HuH-7.5 (cell line): ENCODE results near the gene LHFPL2.

Experiments used
- DNase-seq: peaks from one replicate; pipeline ENCODE4 v3.0.0; 2011; ENCODE audit warnings: low spot score

LHFPL2 gene

DNA sequence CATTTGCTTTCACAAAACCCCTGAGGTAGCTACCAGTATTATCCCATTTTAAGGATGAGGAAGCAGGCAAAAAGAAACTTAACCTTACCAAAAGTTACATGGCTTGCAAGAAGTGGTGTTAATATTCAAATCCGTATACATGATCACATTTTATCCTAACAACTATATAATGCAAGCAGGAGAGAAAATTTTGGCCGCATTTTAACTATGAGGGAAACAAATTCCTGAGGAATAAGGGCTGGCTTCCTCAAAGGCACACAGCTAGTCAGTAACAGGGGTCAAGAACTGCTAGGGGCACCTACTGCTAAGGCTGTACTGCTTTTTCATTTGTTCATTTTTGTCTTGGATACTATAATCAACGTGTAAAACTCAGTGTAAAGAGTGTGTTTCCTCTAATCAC is 81.0 kb downstream of the LHFPL2 start:
- no peak for DNase-seq

DNA sequence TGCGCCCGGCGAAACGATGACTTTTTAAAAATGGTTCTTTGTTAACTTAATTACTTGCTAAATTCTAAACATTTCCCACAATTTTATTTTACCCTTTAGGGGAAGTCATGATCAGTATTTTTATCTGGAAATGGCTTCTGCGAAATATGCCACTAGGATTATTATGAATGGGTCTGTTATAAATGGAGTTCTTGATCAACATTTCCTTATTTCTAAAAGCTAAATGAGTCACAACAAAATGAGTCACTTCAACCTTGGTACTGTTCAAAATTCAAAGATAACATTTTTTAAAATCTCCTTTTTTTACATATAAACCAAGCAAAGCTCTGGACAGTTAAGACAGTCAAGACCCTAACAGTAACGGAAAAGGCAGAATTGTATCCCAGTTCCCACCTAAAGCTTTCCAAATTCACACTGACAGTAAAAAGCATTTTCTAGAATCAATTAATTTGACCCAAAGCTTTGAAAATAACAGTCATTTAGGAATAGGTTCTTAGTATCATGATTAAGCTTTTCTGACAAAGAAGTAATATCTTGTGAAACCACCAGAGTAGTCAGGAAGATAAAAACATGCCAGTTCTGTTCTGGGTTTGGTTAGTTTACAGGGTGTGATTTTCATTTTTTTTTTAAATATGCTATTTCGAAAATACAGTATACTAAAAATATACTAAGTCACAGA is 81.7 kb downstream of the LHFPL2 start:
- DNase-seq = no peak

DNA sequence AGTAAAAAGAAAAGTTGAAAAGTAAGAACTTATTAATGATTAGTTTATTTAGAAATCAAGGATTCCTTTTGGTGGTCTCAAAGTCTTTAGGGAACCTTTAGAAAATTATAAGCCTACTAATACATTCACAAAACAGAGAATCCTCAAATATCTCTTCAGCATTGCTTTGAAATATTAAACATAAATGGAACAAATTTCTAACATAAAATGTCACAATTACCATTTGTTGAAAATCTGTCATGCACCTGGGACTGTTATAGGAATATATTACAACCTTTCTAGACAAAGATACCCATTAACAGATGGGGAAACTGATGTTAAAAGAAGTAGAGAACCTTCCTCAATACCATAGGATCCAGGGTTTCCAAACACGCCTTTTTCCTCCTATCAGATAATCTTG is 83.2 kb downstream of the LHFPL2 start:
- DNase-seq = no peak

DNA sequence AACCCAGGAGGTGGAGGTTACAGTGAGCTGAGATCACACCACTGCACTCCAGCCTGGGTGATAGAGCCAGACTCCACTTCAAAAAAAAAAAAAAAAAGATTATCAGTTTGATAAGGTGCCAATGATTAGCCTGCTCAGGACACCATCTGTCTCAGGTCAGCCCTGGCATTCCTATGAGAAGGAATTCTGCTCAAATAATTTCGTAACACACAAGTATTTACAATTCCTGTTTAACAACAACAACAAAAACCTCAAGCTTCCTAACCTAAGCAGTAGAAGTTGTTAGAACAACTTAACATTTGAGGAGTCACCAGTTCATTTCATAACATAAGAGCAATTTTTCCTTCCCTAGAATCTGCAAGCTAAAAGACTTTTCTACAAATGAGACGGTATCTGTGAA is 85.0 kb downstream of the LHFPL2 start:
- no peak for DNase-seq

DNA sequence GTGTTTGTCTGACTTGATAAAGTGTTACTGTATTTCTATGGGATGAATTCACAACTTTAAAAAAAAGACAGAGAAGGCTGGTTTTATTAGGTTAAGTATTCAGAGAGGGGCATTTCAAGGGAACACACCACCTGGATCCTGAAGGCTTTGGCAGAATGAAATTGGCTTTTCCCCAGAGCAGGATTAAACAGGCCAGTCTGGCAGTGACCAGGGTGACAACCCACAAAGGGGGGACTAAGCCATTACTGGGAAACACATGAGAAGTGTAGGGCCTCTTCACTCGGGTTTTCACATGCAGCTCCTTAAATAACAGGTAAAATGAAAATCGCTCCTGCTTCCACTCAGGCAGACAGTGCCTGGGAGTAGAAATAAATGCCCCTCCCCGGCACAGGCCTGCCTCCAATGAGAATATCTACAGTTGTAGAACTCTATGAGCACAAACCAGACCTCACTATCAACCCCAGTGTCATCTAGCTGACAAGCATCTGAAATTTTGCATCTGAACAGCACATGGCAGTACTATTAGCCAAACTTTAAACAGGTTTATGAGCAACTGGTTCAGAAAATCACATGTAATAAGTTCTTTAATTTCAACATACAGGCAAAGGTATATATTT is 85.8 kb downstream of the LHFPL2 start:
- no peak for DNase-seq

DNA sequence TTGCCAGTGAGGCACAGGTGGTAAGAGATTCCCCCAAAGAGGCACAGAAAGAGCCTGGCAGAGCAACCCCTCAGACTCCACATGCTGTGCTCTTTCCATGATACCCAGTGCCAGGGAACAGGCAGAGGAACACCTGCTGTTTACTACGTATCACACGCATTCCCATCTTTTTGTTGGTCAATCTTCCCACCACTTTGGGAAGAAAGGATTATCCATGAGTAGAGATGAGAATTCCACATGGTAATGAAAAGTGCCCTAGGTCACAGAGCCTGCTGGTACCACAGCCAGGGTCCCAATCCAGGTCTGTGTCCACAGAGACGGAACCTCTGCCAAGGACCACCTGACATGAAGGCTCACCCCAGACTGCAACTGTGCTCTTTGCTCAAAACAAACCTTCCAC is 86.6 kb downstream of the LHFPL2 start:
- no peak for DNase-seq

DNA sequence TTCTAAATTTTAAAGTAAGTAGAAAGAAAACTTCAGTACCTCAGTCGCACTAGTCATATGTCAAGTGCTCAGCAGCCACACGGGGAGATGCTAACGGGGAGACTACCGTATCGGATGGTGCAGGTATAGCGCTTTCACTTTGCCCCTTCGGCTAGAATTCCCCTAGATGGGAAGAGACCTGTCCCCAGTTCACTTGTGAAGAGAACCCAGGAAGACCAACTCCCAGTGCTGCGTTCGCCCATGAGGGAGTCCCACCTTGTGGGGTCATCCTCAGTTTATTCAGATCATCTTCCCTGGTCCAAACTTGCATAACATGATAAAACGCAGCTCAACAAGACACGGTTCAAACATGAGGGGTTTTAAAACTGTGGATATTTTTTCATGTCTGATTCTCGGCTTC is 87.3 kb downstream of the LHFPL2 start:
- DNase-seq = no peak

DNA sequence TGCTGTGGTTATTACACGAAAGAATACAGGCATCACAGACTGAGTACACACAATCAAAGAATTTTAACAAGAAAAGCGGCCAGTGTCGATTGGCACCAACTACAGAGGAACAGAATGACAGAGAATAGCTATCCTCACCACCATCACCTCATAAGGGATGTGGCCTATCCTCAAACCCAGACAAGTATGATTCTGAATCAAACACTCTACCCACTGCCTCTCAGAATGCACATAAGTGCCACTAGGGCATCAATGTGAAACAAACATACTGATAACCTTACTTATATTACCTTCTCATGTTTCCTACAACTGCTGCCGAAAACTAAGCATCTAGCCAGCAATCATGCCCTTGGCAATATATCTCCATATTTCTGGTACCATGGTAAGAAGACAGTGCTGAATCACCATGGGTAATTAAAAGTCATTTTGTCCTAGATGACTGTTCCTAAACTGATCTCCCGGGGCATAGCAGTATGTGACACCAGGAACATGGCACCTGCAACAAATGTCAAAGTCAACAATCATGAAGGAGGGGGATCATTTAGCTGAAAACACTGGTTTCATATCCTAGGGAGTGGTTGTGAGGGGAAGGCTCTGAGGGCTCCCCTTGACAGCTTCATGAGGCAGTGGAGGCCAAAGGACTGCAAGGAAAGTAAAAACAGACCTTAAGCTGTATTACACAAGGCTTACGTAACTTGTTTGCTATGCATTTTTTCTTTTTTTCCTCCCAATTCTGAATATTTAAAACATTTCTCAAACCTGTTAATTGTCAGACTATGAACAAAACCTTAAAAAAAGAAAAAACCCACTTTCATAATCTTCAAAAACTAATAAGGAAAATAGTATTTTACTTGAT is 88.3 kb downstream of the LHFPL2 start:
- no peak for DNase-seq

DNA sequence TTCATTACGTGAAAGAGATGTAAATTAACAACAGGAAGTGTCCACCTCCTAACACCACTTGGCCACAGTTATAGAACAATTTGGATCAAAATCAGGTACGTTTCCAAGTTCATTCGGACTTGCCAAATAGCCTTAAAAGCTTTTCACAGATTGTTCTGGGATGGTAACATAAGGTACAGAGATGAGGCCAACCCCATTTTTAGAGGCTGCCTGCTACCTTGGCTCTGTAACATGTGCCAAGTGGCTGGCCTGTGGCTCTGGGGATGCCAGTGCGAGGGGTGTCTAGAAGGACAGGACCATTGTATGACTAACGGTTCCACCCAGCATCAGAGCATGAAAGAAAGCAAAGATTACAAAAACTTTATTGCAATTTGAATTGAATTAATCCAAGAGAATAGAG is 91.0 kb downstream of the LHFPL2 start:
- DNase-seq = no peak

DNA sequence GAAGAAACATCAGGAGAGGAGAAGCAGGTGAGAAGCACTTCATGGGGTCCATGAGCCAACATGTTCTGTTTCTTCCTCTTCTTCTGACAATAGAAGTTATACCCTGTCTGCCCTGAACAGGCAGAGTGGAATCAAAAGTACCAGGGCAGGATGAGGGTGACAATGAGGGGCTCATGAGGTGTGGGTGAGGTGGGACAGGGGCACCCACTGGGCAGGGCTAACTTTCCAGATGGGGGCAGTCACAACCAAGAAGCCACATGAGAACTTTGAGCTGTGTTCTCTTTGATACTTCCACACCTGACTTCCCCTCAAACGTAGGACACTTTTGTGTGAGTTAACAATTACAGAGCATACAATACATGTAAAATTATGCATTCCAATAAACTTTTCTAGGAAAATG is 92.7 kb downstream of the LHFPL2 start:
- DNase-seq = no peak

DNA sequence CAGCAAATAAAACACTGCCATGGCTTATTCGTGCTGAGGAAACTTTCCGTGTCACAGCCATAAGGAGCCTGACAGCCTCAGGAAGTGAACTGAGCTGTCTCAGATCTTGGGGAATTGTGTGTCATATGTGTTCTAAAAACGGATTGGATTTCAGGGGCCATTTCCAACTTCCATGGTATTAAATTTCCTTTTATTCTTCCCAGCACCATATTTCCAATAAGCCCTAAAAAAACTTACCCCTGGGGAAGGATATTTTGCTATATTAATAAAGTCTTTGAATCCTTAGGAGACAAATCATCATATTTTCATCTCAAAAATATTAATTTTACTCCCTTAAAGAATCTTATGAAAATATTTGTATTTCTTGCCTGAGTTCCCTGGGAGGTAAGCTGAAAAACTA is 93.9 kb downstream of the LHFPL2 start:
- no peak for DNase-seq

DNA sequence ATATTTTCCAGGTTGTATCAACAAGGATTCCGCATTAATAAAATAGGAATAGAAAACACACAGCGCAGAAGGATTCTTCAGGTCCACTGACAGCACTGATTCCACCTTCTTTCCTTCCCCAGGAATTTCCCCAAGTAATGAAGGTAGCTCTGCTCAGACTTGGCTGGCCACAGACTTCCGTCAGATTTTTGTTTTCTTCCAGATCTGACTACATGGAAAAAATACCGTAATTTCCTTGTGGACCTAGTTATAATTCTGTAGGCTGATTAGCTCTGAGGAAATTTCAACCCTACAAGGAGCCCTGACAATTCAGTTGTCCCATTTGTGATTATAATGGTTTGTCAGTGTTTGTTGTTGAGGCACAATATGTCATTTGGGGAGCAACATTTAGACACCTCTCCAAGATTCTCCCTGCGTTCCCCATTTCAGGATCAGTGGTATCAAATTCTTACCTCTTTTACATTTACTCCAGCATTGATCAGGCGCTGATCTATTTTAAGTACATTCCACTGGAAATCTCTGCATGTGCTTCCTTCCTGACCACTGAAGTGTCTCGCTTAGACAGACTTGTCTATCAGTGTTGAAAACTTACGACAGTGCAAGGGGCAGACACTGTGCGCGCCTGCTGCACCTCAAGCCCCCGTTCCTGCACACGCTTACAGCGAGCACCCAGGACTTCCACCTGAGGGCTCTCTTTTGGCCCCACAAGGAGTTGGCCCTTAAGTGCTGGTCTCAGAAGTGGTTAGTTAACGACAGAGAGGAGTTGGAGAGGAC is 94.8 kb downstream of the LHFPL2 start:
- DNase-seq = no peak

DNA sequence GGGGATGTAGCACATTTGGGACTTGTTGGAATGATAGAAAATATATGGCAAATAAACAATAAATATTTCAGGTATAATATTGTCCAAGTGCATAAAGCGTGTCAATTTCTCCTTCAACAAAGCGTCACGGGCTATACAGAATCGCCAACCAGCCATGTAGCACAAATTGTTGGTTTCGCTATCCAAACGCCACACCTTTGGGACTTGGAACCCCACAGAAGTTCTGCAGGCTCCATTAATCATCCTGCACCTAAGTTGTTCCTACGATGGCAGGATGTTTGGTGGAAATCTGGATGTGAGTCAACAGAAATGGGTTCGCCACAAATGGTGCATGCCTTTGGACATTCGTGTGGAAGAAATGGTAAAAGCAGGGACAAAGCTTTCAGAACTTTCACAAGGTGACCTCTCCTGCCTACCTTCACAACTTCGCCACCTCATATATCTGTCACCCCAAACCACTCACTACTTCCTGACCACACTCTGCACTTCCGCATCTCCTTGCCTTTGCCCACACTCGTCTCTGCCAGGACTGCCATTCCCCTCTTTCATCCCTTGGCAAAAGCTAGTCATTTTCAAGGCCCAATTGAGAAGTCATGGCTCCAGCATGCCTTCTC is 95.7 kb downstream of the LHFPL2 start:
- DNase-seq = no peak

DNA sequence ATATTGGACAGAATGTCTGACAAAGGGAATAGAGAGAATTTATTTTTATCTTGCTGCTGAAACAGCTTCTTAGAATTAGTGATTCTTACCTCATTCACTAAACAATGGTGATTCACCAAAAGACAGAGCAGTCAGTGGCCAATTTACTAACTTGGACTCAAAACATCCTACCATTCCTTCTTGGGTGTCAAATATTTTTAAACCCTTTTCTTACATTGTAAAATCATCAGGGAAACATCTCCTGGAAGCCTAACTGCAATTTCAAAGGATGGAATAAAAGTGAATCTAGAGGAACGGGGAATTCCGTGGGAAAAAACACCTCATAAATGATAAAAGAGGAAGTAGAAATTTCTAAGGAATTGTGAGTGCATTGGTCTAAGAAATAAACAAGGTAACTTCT is 97.7 kb downstream of the LHFPL2 start:
- DNase-seq = no peak

DNA sequence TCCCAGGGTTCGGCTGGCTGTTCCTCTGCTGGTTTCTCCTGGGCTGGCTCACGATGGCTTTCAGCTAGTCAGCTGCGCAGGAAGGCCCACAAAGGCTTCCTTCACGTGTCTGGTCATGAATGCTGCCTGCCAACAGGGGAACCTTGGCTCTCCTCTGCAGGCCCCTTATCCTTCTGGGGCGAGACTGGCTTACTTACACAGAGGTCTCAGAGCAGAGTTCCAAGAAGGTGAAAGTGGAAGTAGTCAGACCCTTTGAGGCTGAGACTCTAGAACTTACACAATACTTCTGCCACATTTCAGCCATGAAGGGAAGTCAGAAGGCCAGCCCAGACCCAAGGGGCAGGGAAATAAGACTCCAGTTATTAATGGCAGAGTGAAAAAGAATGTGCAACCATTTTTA is 99.5 kb downstream of the LHFPL2 start:
- DNase-seq = no peak

DNA sequence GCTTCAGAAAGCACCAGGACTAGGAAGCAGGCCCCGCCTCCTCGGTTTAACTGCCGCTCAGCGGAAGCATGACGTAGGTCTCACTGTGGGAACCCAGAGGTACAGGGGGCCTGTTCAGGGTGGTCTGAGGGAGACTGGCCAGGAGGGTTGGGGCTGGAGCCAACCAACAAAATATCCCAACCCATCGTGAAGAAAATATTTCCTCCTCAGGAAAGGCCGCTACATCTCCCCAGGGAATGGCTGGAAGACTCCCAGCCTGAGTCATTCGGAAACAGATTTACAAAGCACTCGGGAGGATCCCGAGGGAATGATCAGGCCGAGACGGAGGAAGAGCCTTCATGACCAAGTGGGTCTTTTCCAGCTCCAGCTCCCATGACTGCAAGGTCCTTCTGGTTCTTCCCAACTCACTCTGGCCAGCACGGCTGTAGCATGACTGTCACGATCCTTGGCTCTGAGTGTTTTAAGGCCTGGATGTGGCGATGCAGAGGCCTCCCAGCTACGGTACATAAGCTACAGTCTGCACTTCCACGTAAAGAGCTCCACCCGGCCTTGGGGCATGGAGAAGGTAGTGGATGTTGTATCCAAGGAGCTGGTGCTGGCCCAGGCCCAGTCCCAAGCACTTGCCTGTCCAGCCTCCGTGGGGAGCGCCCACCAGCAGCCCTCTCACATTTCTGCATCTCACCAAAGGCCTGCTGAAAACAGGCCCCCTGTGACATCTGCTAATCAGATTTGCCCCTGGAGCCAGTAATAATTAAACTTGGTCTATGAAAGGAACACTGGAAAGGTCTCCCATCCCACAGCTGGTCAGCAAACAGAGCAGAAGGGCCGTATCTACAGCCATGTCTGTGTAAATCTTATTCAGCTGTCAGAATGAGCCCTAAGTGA is 100.6 kb downstream of the LHFPL2 start:
- DNase-seq = no peak

DNA sequence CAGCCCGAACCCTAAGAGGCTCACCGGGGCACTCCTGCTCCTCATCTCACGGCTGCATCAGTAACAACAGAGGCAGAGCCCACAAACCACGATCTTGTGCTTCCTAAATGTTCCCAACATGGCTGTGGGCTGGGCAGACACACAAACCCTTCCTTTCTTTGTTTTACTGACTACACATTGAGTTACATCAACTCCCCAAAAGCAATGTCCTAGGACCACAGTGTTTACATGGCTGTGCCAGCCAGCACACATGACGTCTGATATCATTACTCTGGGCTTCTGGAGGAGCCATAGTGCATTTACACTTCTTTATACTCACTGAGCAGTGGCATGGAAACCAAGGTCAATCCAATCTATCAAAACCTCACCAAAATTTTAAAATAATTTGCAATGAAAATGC is 101.4 kb downstream of the LHFPL2 start:
- DNase-seq = no peak

DNA sequence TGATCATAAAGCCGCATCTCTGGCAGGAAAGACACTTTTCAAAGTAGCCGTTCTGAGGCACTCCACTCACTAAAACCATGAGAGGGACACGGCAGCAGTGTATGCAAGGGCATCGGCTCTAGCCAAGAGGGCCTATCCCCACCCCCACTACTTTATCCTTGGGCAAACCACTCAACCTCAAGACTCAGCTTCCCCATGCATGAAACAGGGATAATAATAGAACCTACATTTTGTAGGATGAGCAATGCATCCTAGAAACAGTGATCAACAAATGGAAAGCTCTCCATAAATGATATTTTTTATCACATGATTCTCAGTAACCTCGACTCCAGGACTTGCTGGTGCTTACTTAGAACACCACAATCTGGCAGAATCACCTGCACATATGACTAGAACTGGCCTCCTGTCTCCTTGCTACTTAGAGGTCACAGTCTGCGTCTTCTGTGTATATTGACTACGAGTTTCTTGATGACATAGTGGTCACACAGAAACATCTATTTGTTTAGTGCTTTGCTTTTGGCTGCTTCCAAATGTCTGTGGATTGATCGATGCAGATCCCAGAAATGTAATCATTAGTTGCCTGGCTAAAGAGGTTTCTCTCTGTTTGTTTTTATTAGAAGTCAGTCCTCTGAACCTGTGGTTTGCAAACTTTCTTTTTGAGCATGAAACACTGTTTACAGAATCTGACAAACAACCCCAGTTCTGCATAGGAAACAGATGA is 102.1 kb downstream of the LHFPL2 start:
- no peak for DNase-seq

DNA sequence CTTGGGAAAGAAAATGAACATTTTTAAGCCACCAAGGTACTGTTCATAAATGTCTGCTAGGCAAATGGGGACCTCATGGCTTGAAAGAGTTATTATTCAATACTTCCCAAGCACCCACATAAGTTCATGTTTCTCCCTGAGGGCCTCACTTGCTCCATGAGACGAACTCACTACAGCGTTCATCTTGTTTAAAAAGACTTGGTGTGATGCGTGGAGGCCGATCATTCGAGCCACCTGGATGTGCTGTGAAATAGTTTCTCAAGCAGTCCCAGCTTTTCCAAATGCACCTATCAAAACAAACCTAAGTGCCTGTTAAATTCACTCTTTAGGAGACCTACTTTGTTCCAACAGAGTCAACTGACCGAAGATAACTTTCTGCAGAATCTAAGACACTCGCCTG is 103.2 kb downstream of the LHFPL2 start:
- no peak for DNase-seq

DNA sequence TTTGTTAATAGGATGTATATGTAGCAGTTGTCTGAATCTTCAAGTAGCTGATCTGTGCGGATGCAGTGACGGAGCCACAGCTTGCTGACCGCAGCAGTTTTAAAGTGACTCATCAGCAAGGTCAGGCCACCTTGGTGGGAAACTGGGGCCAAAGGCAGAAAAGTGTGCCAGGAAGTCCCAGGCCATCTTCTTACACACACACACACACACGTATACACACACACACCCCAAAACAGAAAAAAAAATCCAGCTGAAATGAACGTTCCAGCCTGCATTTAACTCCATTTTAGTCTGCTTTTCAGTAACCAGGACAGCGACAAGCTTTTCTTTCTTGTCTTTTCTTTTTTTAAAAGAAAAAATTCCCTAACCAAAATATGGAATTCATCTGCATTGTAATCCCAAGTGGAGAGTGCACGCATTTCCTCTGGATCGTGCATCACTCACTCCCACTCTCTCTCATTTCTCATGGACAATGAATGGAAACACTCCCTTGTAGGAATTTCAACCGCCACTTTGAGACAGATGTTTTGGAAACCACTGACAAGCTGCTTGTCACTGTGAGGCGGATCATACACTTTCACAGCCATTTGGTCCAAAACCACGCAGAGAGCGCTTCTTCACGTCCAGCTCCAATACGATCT is 103.9 kb downstream of the LHFPL2 start:
- no peak for DNase-seq
